HFFc6 (cell line): ENCODE results near the gene SVOP. TPM values are rescaled to one million over a fixed set of nuclear protein-coding genes. Genes with fewer than 3 reads are reported as not detected.
"Not testable (repeated sequence)": the region's sequence is repeated elsewhere in the genome, so short reads cannot be mapped to it uniquely, and the experiment has no call there.

Experiments
- DNase-seq: peaks from one replicate; pipeline ENCODE4 v3.0.0-alpha.2; 2018
- H3K27ac Mint-ChIP-seq: 2 replicates; pipeline ENCODE4 v1.8.0; 2020; ENCODE audit warnings: mild to moderate bottlenecking, mixed read lengths
- H3K27me3 Mint-ChIP-seq: 2 replicates; pipeline ENCODE4 v1.8.0; 2021; ENCODE audit warnings: mild to moderate bottlenecking, moderate library complexity, mixed read lengths; ENCODE audit not compliant: insufficient read depth
- H3K36me3 Mint-ChIP-seq: 2 replicates; pipeline ENCODE4 v1.8.0; 2021; ENCODE audit warnings: low read depth, mixed read lengths
- H3K4me1 Mint-ChIP-seq: 2 replicates; pipeline ENCODE4 v1.8.0; 2020; ENCODE audit warnings: low read depth, mixed read lengths
- H3K4me3 Mint-ChIP-seq: 2 replicates; pipeline ENCODE4 v1.8.0; 2020; ENCODE audit warnings: mild to moderate bottlenecking, moderate library complexity, mixed read lengths
- H3K9me3 Mint-ChIP-seq: 2 replicates; pipeline ENCODE4 v1.8.0; 2020; ENCODE audit warnings: mild to moderate bottlenecking, mixed read lengths
- CTCF ChIP-seq: fragments of 200-600 bp; sonication (generic); IDR thresholded peaks from 2 replicates; pipeline ENCODE4 v1.5.0; 2021; ENCODE audit warnings: antibody characterized with exemption, mild to moderate bottlenecking
- total RNA-seq, 6 experiments: library from RNA; stranded (reverse); fragmentation: NEBNext Ultra II Directional; extraction: Animal tissue kit (Norgen Biotek cat#: 25700); gene quantifications; 2 replicates in 1 of 6; 3 replicates in 5 of 6; pipeline ENCODE4 v1.2.3, GENCODE V29; 2021

The SVOP gene
- total RNA-seq, 6 experiments from 2014 or later = not detected

DNA sequence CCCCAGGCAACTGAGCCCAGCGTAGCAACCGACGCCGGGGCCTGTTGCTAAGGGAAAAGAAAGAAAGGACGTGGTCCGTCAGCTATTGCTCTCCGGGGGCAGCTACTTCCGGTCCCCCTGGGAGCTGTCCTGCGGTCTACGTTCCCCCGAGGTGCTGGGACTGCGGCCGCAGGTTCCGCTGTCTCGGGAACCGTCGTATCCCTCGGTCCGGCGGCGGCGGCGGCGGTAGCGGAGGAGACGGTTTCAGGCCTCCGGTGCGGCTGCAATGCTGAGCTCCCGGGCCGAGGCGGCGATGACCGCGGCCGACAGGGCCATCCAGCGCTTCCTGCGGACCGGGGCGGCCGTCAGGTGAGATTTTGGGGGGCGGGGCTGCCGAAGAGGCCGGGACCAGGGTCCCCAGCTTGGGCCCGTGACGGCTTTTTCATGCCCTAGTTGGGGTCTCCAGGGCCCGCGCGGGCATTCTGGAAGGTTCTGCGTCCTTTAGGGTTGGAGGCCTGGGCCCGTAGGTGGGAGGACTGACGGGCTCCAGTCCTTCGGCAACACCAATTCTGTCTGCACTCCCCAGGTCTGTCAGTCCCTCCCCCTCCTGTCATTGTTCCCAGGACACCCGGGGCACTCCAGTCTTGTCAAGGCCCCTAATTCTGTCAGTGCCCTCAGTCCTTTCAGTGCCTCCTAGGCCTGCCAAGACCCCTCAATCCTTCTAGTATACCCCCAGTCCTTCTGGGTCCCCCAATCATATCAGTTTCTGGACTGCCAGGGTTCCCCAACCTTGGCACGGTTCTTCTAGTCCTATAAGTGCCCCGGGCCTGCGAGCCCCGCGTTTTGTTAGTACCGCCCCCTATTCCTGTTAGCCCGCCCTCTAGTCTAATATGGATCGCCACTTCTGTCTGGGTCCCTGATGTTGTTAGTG is 31.8 kb upstream of the SVOP start, which contains the start of gene USP30:
Gene USP30, plus strand, starts transcription at position 163 of the 910 bp plus-strand sequence. Its CDS starts 103 bp downstream, at position 266.
- H3K9me3 Mint-ChIP-seq = no peaks in the 10 kb centered on the region
- peak; percentile 74 for DNase-seq
- H3K27ac Mint-ChIP-seq = peak within 1 kb of the TSS; percentile 86
- H3K27me3 Mint-ChIP-seq = peaks cover 2% of the 10 kb centered on the region; the same call in 1 of the 2 replicates
- TF ChIP-seq CTCF = peak; percentile 16; the same call in 1 of the 2 replicates
- H3K4me1 Mint-ChIP-seq = peaks cover 19% of the 10 kb centered on the region
- H3K4me3 Mint-ChIP-seq = peak within 1 kb of the TSS; percentile 99
- H3K36me3 Mint-ChIP-seq = no peaks in the 10 kb centered on the region

- peaks cover 2% of the 10 kb centered on the region; the same call in 1 of the 2 replicates for H3K27me3 Mint-ChIP-seq
- H3K27ac Mint-ChIP-seq = peak overlapping the region; percentile 86
- H3K36me3 Mint-ChIP-seq = no peaks in the 10 kb centered on the region
- DNase-seq = no peak
- peak overlapping the region; percentile 99 for H3K4me3 Mint-ChIP-seq
- H3K4me1 Mint-ChIP-seq = peaks cover 23% of the 10 kb centered on the region
- no peak for TF ChIP-seq CTCF
- no peaks in the 10 kb centered on the region for H3K9me3 Mint-ChIP-seq
These were observed 31.2 kb upstream of the SVOP start for GRCh38 chr12:109052097-109052413.

DNA sequence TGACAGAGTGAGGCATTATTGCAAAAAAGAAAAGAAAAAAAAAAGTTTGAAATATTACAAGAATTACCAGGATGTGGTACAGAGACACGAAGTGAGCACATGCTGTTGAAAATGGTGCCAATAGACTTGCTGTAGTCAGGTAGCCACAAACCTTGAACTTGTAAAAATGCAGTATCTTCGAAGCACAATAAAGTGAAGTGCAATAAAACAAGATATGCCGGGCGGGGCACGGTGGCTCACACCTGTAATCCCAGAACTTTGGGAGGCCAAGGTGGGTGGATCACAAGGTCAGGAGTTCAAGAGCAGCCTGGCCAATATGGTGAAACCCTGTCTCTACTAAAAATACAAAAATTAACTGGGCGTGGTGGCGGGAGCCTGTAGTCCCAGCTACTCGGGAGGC is 28.9 kb upstream of the SVOP start:
- H3K36me3 Mint-ChIP-seq, H3K4me3 Mint-ChIP-seq, DNase-seq, H3K27me3 Mint-ChIP-seq, H3K27ac Mint-ChIP-seq, H3K9me3 Mint-ChIP-seq: not testable (repeated sequence)
- H3K4me1 Mint-ChIP-seq = peaks cover 25% of the 10 kb centered on the region

DNA sequence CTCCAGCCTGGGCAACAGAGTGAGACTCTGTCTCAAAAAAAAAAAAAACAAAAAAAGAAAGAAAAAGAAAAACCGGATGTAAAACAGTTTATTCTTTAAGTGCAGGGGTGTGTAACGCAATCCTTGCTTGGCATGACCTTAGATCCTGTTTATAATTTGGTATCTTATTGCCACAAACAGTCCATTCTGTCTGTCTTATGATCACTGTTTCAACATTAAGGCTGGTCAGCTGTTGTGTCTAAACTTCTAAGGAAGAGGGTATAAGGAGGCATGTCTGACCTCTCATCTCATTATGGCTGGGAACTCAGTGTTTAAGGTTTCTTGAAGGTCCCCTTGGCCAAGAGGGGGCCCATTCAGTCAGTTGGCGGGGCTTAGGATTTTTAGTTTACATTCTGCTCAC is 27.8 kb upstream of the SVOP start:
- peaks cover 20% of the 10 kb centered on the region for H3K4me1 Mint-ChIP-seq
- DNase-seq, H3K36me3 Mint-ChIP-seq, H3K27ac Mint-ChIP-seq, H3K9me3 Mint-ChIP-seq, H3K27me3 Mint-ChIP-seq, H3K4me3 Mint-ChIP-seq: not testable (repeated sequence)

GRCh38 chr12:109047081-109047805 is 26.4 kb upstream of the SVOP start:
- peaks cover 10% of the 10 kb centered on the region for H3K4me1 Mint-ChIP-seq
- no peaks in the 10 kb centered on the region for H3K36me3 Mint-ChIP-seq
- DNase-seq = peak; percentile 4

DNA sequence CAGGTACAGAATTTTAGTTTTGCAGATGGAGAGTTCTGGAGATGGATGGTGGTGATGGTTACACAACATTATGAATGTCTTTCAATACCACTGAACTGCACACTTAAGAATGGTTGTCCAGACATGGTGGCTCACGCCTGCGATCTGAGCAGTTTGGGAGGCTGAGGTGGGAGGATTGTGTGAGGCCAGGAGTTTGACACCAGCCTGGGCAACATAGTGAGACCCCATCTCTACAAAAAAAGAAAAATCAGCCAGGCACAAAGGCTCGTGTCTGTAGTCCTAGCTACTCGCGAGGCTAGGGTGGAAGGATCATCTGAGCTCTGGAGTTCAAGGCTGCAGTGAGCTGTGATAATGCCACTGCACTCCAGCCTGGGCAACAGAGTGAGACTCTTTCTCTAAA is 23.4 kb upstream of the SVOP start:
- no peak for TF ChIP-seq CTCF
- H3K9me3 Mint-ChIP-seq = no peaks in the 10 kb centered on the region
- H3K36me3 Mint-ChIP-seq = no peaks in the 10 kb centered on the region
- peaks cover 5% of the 10 kb centered on the region; the same call in 1 of the 2 replicates for H3K4me1 Mint-ChIP-seq
- DNase-seq = no peak
- H3K27ac Mint-ChIP-seq = no peak overlapping the region
- no peak overlapping the region for H3K4me3 Mint-ChIP-seq
- H3K27me3 Mint-ChIP-seq = peaks cover 4% of the 10 kb centered on the region

More at GRCh38 chr12:109047081-109047805, 26.4 kb upstream of the SVOP start:
- no peak overlapping the region for H3K27ac Mint-ChIP-seq
- no peak overlapping the region for H3K4me3 Mint-ChIP-seq
- H3K27me3 Mint-ChIP-seq = peaks cover 6% of the 10 kb centered on the region
- no peaks in the 10 kb centered on the region for H3K9me3 Mint-ChIP-seq
- no peak for TF ChIP-seq CTCF
